NT2/D1 (cell line): ENCODE results near the gene NRXN3.

Experiments used
- DNase-seq: peaks from one replicate; pipeline ENCODE4 v3.0.0-alpha.2; 2011; ENCODE audit warnings: low read depth, low spot score
- H3K27me3 ChIP-seq: 2 replicates; pipeline ENCODE4 v1.6.0; 2011; ENCODE audit warnings: mild to moderate bottlenecking; ENCODE audit not compliant: insufficient read length, insufficient read depth
- H3K36me3 ChIP-seq: 2 replicates; pipeline ENCODE4 v1.6.1; 2011; ENCODE audit warnings: mild to moderate bottlenecking, low read length, mixed read lengths; ENCODE audit not compliant: insufficient read depth, insufficient read length
- H3K4me1 ChIP-seq: 2 replicates; pipeline ENCODE4 v1.5.1; 2011; ENCODE audit not compliant: insufficient read depth, insufficient read length
- H3K4me3 ChIP-seq: 2 replicates; pipeline ENCODE4 v1.5.1; 2011; ENCODE audit warnings: low read depth; ENCODE audit not compliant: insufficient read length
- H3K9ac ChIP-seq: 2 replicates; pipeline ENCODE4 v1.6.0; 2011; ENCODE audit warnings: low read depth; ENCODE audit not compliant: insufficient read length
- H3K9me3 ChIP-seq: 2 replicates; pipeline ENCODE4 v1.5.1; 2011; ENCODE audit warnings: mild to moderate bottlenecking, low read length; ENCODE audit not compliant: insufficient read depth
- SUZ12 ChIP-seq: IDR thresholded peaks from 2 replicates; pipeline ENCODE4 v1.6.1; 2011; ENCODE audit not compliant: insufficient read length, insufficient read depth; ENCODE audit errors: extremely low read depth
- YY1 ChIP-seq: IDR thresholded peaks from 2 replicates; pipeline ENCODE4 v1.6.1; 2011; ENCODE audit not compliant: insufficient read length, insufficient read depth
- ZNF274 ChIP-seq: IDR thresholded peaks from 2 replicates; pipeline ENCODE4 v1.6.1; 2011; ENCODE audit warnings: mild to moderate bottlenecking, low read depth, low read length

Gene NRXN3

GRCh38 chr14:78576437-78577166, 406.4 kb downstream of the NRXN3 start:
- H3K4me3 ChIP-seq, result no peak overlapping the region
- no peaks in the 10 kb centered on the region for H3K4me1 ChIP-seq
- H3K36me3 ChIP-seq, result no peaks in the 10 kb centered on the region
- no peak for DNase-seq
- H3K9me3 ChIP-seq, result peaks cover 26% of the 10 kb centered on the region; the same call in 1 of the 2 replicates
- no peak overlapping the region for H3K9ac ChIP-seq
- H3K27me3 ChIP-seq, result no peaks in the 10 kb centered on the region
- TF ChIP-seq SUZ12, result no peak
- no peak for TF ChIP-seq ZNF274
- no peak for TF ChIP-seq YY1

GRCh38 chr14:78581229-78581628, 411.1 kb downstream of the NRXN3 start:
- Histone ChIP-seq H3K9me3 (no peaks in the 10 kb centered on the region), H3K36me3 (no peaks in the 10 kb centered on the region), H3K4me1 (no peaks in the 10 kb centered on the region), H3K4me3 (no peak overlapping the region), H3K9ac (no peak overlapping the region), H3K27me3 (no peaks in the 10 kb centered on the region)
- TF ChIP-seq ZNF274 (no peak), YY1 (no peak), SUZ12 (no peak)
- DNase-seq, result no peak

- no peak for DNase-seq
- Histone ChIP-seq H3K4me1 (no peaks in the 10 kb centered on the region), H3K4me3 (no peak overlapping the region), H3K9me3 (no peaks in the 10 kb centered on the region), H3K9ac (no peak overlapping the region), H3K36me3 (no peaks in the 10 kb centered on the region), H3K27me3 (no peaks in the 10 kb centered on the region)
- TF ChIP-seq SUZ12 (no peak), ZNF274 (no peak), YY1 (no peak)
These were observed 416.5 kb downstream of the NRXN3 start for GRCh38 chr14:78586681-78587080.

- no peak overlapping the region for H3K9ac ChIP-seq
- no peaks in the 10 kb centered on the region for H3K36me3 ChIP-seq
- no peak for TF ChIP-seq SUZ12
- no peak for TF ChIP-seq ZNF274
- no peak for TF ChIP-seq YY1
- H3K4me1 ChIP-seq, result no peaks in the 10 kb centered on the region
- no peak for DNase-seq
- H3K9me3 ChIP-seq, result no peaks in the 10 kb centered on the region
- no peaks in the 10 kb centered on the region for H3K27me3 ChIP-seq
- no peak overlapping the region for H3K4me3 ChIP-seq
These were observed 418.7 kb downstream of the NRXN3 start for GRCh38 chr14:78588906-78589305.

GRCh38 chr14:78592616-78593219, 422.5 kb downstream of the NRXN3 start:
- no peaks in the 10 kb centered on the region for H3K4me1 ChIP-seq
- no peak overlapping the region for H3K9ac ChIP-seq
- H3K36me3 ChIP-seq, result no peaks in the 10 kb centered on the region
- no peaks in the 10 kb centered on the region for H3K9me3 ChIP-seq
- no peak for TF ChIP-seq YY1
- no peak for TF ChIP-seq SUZ12
- TF ChIP-seq ZNF274, result no peak
- DNase-seq, result no peak
- no peaks in the 10 kb centered on the region for H3K27me3 ChIP-seq
- H3K4me3 ChIP-seq, result no peak overlapping the region

- H3K36me3 ChIP-seq, result no peaks in the 10 kb centered on the region
- no peak overlapping the region for H3K4me3 ChIP-seq
- H3K9ac ChIP-seq, result no peak overlapping the region
- no peaks in the 10 kb centered on the region for H3K27me3 ChIP-seq
- no peak for TF ChIP-seq YY1
- no peak for TF ChIP-seq ZNF274
- TF ChIP-seq SUZ12, result no peak
- no peak for DNase-seq
- no peaks in the 10 kb centered on the region for H3K9me3 ChIP-seq
- H3K4me1 ChIP-seq, result no peaks in the 10 kb centered on the region
These were observed 423.8 kb downstream of the NRXN3 start for GRCh38 chr14:78593949-78594348.

- H3K9me3 ChIP-seq, result no peaks in the 10 kb centered on the region
- H3K9ac ChIP-seq, result no peak overlapping the region
- TF ChIP-seq SUZ12, result no peak
- no peak for TF ChIP-seq ZNF274
- TF ChIP-seq YY1, result no peak
- peak; percentile 2 for DNase-seq
- no peaks in the 10 kb centered on the region for H3K4me1 ChIP-seq
- H3K27me3 ChIP-seq, result no peaks in the 10 kb centered on the region
- no peaks in the 10 kb centered on the region for H3K36me3 ChIP-seq
- no peak overlapping the region for H3K4me3 ChIP-seq
These were observed 425.6 kb downstream of the NRXN3 start for GRCh38 chr14:78595797-78596196.
